NCI-H1694 treated with DMSO at 0.1 percent for 48 hours (cell line): ENCODE data around the gene KAZN.

Experiments used
- DNase-seq: peaks from one replicate; lab custom pipeline; 2025; lab: John Stamatoyannopoulos, UW

KAZN gene

DNA sequence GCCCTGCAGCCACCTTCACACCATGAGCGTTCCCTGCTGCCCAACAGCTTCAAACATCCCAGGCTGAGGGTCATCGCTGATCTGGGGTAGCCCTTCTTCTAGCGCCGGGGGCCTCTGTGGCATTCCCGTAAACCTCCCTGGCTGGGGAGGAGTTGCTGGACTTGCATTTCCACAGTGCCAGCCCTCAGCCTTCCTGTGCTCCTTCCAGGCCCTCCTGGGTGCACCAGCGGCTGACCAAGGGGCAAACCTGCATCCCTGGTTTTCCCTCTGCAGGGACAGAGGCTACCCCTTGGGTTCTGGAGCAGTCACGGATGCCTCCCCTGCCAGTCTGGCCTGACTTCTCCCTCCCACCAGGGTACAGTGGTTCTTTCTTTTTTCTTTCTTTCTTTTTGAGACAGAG, 336.4 kb downstream of the KAZN start:
- DNase-seq: no peak

DNA sequence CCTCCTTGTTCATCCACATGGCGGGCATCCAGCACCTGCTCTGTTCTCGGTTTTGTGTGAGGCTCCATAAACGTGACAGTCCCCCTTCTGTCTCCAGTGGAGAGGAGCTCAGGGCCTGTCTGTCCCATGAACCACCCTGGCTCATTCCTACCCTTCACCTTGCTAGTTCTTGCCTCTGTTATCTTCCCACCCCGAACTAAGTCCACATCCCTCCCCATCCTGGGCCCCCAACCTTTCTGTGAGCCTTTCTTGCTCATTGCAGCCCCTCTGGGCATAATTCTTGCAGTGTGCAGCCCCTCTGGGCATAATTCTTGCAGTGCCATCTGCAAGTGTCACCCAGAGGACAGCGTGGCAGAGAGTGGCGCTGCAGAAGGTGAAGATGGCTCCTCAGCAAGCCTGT, 338.3 kb downstream of the KAZN start:
- DNase-seq: peak; percentile 3

DNA sequence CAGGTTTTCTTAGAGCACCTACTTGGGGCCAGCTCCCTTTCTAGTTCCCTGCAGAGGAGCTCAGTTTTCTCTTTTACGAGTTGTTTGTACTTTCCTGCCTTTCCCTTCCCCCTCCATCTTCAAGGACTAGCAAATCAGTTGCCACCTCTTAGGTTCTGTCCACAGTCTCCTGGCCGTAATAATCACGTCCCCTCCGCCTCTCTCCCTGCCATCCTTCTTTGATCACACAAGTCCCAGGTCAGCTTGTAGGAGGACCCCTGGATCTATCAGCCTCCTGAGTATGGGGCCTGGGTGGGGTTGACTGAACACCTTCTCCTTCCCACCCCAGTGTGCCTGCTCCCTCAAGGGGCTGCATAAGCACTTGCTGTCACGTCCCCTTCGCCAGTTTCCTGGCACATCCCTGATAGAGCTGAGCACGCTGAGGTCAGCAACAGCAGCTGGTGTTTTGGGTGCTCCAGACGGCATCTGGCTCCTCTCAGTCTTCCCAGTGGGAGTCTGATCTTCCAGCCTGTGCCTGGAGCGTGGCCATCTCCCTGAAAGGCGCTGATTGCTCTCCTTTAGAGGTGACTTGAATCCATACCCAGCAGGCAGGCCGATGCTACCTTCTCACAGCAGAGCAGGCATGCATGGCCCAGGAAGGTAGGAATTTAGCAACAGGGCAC, 338.9 kb downstream of the KAZN start:
- peak; percentile 83 for DNase-seq

DNA sequence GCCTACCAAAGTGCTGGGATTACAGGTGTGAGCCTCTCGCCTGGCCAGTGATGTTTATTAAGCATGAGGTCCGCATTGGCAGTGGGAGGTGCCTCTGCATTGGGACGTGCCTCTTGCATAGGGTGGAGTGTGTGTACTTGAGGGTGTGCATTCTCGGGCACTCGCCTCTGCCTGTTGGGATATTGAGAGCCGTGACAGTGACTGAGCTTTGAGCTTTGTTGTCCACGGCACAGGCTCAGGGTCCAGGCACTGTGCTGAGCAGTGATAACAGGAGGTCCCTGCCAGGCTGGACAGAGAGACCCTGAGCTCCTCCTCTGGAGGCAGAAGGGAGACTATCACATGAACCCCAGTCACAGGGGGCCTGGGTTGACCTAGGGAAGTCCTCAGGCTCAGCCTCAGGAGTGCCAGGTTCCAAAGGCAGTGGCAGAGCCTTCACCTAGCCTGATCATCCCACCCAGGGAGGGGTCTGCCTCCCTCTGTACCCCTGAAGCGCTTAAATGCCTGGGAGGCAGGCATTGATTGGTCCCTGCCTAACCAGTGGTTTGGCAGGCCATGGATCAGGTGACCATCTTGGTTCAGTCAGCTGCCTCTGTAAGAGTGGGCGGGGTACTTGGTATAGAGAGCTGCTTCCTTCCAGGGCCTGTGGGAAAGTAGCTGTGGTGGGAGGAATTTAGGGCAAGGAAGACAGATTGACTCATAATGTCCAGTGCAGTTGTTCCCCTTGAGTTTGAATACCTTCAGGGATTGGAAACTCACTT, 341.2 kb downstream of the KAZN start:
- DNase-seq: no peak

DNA sequence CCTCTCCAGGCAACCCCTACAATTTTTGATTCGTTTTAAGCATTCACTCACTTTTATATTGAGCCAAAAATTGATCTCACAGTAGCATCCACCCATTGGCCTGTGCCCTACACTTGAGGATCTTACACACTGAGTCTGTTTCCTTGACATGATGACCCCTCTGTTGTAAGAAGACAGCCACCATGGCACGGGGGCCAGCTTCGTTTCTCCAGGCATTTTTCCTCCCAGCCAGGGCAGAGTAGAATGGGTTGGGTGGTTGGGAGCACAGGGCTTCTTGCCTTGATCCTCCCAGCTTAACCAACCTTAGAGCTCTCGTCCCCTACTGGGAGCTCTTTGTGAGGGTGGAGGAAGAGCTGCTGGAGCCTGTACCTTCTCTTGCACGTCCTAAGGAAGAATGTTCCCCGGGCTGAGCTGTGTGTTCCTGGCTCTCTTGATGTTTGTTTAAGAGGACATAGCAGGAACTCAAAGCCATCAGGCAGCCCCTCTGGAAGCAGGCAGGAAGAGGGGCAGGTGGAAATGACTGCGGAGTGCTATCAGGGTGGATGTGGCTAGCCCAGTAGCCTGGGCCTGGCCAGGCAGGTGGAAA, 341.9 kb downstream of the KAZN start:
- no peak for DNase-seq

DNA sequence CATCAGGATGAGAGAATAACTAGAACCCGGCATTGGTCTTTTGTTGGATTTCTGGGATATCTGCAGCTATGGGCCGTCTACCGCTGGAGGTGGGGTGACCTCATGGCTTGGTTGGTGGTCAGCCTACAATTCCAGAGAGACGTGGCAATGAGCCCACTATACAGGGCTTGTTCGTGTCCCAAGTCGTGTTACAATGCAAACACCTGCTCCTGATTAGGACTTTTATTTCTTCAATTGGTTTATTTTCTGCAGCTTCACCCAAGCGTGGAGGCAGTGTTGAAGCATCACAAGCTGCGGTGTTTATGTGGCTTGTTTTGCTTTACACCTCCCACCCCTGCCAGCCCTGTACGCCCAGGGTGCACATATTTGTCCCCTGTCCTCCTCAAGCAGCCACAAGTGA, 343.4 kb downstream of the KAZN start:
- no peak for DNase-seq

DNA sequence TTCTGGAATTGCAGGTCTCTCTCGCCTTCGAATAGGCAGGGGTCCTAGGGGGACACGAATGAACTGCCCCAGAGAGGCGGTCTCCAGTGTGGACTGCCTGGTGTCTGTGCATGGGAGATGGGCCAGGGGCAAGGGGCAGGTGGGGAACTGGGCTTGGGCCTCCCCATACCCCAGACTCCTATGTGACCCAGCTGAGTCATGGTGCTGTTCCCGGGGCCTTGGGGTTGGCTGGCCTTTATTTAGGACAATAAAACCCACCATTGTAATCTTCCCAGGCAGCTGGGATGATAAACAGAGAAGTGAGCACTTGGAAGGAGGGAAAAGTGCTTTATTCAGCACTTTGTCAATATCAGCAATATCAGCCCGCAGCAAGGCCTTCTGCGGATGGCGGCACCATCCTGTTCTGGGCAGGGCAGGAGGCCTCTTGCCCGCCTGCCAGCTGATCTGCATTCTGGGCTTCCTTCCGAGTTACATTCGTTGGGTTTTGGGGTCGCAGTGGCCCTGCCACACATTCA, 346.0 kb downstream of the KAZN start:
- no peak for DNase-seq

DNA sequence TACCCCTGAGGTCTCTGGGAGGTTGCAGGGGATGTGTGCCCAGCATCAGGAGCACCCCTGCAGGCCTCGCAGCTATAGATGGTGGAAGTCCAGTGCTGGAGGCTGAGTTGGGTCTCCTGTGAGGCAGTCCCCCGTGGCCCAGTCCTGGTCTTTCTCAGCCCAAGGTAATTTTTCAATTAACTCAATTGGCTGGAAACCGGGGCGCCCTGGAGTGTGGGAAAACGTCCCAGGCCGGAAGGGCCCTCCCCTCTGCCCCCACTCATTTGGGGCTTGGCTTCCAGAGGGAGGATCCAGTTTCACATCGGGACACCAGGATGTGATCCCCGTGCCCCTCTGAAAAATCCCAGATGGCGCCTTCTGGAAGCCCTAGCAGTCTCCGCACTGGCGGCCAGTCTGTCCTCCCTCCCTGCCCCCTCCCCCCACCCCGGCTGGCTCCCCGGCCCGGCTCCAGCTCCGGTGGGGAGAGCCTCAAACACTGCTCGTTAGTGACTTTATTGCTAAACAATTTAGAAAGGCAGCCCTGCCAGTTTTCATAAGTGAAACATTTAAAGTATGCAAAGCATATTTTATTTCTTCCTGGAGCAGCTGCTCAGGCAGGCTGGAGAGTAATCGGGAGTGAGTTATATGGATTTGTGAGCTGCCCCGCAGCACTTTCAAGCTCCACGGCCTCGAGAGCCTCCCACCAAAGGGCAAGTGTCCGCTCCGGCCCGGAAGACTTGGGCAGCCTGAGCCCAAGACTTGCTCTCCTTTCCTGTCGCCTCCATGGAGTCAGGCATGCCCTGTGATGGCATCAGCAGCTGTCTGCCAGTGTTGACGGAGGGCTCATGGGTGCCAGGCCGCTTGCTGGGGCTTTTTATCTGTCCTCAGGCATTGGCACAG, 346.9 kb downstream of the KAZN start:
- DNase-seq: peak; percentile 75

DNA sequence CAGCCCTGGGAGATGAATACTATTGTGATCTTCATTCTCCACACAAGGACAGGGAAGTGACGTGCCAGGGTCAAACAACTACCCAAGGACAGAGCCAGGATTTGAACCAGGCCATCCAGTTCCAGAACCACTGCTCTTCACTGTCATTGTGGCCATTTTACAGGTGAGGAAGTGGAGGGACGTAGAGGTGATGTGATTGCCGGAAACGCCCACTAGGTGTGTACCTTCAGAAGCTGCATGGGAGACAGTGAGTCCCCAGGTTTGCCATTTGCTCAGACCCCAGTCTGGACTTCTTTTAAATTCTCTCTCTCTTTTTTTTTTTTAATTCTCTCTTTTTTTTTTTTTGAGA, 347.5 kb downstream of the KAZN start:
- no peak for DNase-seq

DNA sequence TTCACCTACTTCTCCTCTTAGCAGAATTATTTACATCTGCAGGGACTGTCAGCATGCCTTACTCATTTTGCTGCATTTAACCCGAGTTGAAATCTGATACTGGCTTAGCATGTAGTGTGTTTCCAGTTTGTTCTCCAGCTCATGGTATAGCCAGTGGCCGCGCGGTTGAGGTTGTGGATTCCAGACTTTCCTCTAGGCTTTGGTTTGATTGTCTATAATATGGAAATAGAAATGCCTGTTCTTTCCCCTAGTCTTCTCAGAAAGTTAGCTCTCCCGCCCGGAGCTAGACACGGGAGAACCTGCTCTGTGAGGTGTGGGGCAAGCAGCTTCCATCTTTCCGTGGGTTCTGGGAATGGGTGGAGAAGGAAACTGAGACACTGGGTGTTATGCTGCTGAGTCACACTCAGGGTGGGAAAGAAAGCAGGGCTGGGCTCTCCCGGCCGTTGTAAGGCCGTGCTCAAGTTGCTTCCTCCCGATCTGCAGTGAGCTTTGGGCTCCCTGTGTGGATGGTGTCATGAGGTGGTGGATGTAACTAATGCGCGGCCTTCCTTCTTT, 348.3 kb downstream of the KAZN start:
- DNase-seq: no peak

DNA sequence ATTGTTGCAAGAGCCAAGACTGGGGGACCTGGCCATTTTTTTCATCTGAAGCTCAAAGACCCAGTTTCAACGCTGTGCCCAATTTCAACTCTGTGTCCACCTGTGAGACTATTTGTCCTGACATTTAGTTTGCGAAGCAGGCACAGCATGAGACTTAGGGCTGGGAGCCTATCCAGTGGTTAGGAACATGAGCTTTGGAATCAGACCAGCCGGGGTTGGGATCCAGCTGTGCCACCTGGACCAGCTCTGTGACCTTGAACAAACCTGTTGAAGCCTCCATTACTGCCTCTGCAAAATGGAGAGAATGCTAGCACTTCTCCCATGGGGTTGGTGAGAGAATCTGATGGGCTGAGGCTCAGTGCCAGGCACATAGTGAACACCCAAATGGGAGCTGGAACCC, 348.9 kb downstream of the KAZN start:
- no peak for DNase-seq

DNA sequence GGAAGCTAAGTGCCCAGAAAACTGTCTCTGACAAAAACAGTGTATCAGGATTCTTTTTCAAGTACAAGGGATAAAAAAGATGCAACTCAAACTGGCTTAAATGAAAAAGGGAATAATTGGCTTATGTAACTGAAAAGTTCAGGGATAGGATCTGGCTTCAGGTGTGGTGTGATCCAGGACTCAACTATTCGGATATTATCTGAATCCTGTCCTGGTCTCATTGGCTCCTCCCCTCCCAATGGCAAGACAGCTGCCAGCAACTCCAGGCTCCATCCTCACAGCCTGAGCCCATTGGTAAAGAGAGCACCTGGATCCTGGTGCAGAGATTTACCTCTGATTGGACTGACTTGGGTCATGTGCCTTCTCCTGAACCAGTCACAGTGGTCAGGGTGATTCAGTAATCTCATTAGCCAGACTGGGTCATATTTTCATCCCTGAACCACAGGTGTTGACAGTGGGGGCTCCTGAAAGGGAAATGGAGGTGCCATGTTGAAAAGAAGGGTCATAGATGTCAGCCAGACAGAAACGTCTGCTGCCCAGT, 349.7 kb downstream of the KAZN start:
- DNase-seq: no peak

DNA sequence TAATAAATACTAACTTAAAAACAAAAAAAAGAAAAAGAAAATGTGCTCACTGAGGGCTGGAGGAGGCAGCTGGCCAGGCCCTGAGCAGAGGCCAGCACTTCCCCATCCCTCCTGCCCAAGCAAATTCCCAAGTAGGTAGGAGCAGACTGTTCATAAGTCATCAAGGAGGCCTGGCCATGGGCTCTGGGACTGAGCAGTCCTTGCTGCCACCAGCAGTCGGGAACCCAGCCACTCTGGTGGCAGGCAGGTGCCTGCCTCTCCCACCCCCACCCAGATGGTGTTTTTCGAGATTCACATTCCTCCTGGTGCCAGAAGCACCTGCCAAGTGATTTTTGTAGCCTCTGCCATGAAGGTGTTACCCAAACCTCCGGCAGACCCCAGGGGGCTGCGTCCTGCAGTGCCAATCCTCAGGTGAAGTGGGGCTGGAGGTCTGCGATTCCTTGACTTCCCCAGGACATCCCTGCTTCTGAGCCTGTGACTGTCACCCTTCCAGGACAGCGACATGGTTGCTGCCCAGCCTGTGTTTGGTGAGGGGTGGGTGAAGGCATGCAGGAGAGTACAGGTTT, 350.9 kb downstream of the KAZN start:
- DNase-seq: no peak

DNA sequence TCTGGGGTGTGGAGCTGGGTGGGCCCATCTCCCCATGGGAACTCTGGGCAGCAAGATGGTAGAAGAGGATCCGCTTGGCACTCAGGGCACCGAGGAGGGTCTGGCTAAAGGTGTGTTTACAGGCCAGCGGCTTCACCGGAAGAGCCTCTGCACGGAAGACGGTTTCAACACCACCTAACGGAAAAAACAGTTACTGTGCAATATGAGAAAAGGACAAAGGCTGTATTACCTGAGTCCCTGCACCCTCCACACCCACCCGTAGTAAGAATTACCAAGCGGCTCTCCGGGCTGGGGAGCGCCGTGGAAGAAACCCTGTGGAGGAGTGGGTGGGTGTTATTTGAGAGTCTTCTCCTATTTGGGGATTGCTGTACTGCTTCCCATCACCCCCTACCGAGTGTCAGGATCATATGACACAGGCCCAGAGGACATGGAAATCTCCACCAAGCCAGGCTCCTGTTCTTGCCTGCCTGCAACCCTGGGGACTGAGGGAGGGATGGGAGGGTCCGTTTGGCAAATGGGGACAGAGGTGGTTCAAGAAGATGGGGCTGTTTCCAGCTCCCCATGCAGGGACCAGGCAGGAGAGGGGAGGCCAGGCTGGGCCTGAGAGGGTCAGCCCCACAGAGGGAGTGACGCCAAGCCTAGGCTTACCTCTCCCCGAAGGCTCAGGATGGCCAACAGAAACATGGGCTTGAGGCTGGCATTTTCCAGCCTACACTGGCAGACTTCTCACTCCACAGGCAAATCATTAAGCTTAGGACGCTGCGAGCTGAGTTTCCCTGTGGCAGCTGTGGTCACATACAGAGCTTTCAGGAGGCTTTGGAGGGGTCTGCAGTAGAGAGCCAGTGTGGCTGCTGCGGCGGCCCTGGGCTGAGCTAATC, 351.6 kb downstream of the KAZN start:
- no peak for DNase-seq

DNA sequence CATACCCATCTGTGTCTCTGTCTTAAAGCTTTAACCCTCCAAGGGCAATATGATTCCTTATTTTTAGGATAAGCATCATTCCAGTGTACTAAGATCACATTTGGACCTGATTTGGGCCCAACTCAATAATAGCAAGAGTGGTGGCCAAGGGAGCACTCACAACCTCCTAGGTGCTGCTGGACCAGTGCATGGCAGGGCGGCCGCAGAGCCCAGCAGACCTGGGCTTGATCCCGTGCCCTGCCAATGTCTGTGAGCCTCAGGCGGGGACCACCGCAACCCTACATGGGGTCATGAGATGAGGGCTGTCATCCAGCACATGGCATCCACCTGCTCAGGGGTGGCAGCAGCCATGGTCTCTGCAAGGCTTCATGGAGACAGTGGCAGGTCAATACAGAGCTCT, 353.3 kb downstream of the KAZN start:
- no peak for DNase-seq

DNA sequence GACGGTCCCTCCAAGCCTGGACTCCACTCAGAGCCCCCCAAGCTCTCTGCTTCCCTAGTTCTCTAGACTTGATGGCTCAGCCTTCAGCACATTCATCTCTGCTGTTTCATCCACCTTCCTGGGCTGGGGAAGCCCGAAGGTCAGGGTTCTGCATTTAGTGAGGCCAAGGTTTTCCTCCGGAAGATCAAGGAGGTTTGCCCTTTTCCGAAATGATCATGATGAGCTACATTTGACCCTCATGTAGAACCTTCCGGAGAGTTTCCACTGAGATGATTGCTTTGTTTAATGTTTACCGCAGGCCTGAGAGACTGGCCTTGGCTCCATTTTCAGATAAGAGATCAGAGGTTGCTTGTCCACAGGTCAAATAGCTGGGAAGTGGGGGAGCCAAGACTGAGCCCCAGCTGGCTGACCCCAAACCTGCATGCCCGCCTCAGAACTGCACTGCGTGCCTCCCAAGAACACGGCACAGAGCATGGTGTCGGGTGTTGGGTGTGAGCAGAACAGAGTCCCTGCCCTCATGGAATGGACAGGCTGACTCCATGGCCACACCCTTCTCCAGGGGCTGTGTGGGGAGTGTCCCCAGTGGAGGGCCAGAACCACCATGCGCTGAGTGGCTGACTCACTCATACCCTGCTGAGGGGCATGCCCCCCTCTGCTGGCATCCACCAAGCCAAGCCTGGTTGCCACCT, 354.3 kb downstream of the KAZN start:
- DNase-seq: no peak

DNA sequence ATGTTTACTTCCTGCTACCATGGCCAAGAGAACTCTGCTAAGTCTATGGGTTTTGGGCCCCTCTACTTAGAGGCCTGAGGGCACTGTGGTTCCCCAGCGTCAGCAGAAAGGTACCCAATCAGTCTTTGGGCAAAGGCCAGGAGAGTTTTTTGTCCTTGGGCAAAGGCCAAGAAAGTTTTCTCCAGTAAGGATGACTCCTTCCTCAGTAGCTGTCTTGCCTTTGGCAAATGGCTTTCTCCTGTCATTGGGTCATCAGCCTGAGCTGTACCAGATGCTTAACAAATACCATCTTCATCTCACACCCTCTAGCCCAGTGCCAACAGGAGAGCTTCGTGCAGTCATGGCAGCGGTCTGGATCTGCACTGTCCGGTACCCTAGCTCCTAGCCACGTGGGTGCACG, 355.7 kb downstream of the KAZN start:
- no peak for DNase-seq

DNA sequence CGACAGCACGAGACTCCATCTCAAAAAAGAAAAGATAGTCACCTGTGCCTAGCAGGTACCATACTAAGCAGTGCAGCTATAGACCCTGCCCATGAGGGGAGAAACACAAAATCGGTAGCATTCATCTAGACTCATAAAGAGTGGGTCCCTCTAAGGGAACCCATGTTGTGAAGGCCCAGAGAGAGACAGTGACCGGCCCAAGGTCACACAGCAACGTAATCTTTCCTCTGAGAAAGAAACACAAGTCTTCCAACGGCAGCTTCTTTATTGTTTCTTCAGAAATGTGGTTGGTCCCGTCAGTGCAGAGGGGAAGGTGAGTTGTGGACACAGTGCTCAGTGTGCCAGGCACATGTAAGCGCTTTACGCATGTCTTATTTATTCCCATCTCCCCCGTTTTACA, 356.4 kb downstream of the KAZN start:
- no peak for DNase-seq

DNA sequence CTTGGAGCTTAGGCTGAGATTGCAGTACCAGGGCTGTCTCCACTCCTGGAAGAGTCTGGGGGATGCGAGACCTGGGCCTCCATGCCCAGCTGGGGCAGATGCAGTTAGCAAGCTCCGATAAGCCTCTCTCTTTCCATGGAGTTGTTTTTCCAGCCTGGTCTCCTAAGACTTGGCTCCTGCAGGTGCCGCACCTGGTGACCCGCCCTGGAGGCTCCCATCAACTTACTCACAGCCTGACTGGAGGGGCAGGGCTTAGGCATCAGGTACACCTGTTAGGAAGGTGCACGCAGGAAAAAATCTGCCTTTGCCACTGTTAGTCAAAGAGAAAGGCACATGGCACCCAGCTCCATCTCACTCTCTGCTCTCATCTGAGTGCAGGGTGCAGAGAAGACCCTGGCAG, 356.9 kb downstream of the KAZN start:
- no peak for DNase-seq

DNA sequence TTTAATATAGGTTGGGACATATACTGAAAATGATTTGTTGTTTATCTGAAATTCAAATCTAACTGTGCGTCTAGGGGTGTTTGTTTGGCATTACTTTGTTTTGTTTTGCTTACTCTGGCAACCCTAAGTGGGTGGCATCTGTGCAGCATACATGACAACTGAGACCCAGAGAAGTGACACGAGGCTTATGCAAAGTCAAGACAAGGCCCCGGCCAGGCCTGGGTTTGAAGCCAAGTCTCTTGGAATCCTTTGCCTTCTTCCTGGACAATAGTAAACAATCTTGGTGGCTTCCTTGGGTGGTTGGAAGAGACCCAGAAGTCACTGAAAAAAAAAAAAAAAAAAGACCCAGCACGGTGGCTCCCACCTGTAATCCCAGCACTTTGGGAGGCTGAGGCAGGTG, 357.5 kb downstream of the KAZN start:
- peak; percentile 49 for DNase-seq
